AG09319 (cell line): Measurements from ENCODE around the gene MCHR1.
A peak's percentile ranks its signal among the peaks of the same experiment; 100 is the strongest.
"Not testable (repeated sequence)": the region's sequence is repeated elsewhere in the genome, so short reads cannot be mapped to it uniquely, and the experiment has no call there.

Source experiments
- DNase-seq: peaks from one replicate; pipeline ENCODE4 v3.0.0-alpha.2; 2010; ENCODE audit warnings: low read depth; ENCODE audit errors: extremely low read depth
- CTCF ChIP-seq: IDR thresholded peaks from 2 replicates; pipeline ENCODE4 v1.5.1; 2011; ENCODE audit warnings: low read depth, mild to moderate bottlenecking, inconsistent platforms, low read length, moderate library complexity

MCHR1 gene

GRCh38 chr22:40648386-40648785 lies 30.9 kb upstream of the MCHR1 start:
- no peak for DNase-seq
- no peak for TF ChIP-seq CTCF

GRCh38 chr22:40651057-40651456 lies 28.2 kb upstream of the MCHR1 start:
- TF ChIP-seq CTCF = no peak

GRCh38 chr22:40651563-40652501 lies 27.5 kb upstream of the MCHR1 start:
- no peak for TF ChIP-seq CTCF
- peak; percentile 98 for DNase-seq

More at GRCh38 chr22:40651057-40651456, 28.2 kb upstream of the MCHR1 start:
- DNase-seq = no peak

GRCh38 chr22:40653361-40653760 lies 25.9 kb upstream of the MCHR1 start:
- no peak for TF ChIP-seq CTCF
- no peak for DNase-seq

- TF ChIP-seq CTCF = peak; percentile 32
- DNase-seq = peak; percentile 49
Observed at GRCh38 chr22:40654522-40655167, 24.6 kb upstream of the MCHR1 start.

GRCh38 chr22:40655941-40656340 lies 23.3 kb upstream of the MCHR1 start:
- DNase-seq = not testable (repeated sequence)

GRCh38 chr22:40656651-40657050 lies 22.6 kb upstream of the MCHR1 start:
- not testable (repeated sequence) for DNase-seq

- no peak for TF ChIP-seq CTCF
- no peak for DNase-seq
Observed at GRCh38 chr22:40659166-40659565, 20.1 kb upstream of the MCHR1 start.
